HG03060 (cell line): ENCODE data around the gene FAM240A.

Experiments used
- ATAC-seq: cut with Tn5 transposase; IDR thresholded peaks from one replicate; pipeline ENCODE4 v1.9.1; 2021; ENCODE audit warnings: low read depth, moderate number of reproducible peaks; ENCODE audit not compliant: unreplicated experiment

FAM240A gene

GRCh38 chr3:46619845-46620778, 7.8 kb downstream of the FAM240A start:
- no peak for ATAC-seq

- ATAC-seq: no peak
These were observed 12.2 kb downstream of the FAM240A start for GRCh38 chr3:46624533-46624932.

- ATAC-seq: no peak
These were observed 12.7 kb downstream of the FAM240A start for GRCh38 chr3:46624975-46625490.

- no peak for ATAC-seq
These were observed 13.7 kb downstream of the FAM240A start for GRCh38 chr3:46626039-46626438.

- ATAC-seq: no peak
These were observed 14.8 kb downstream of the FAM240A start for GRCh38 chr3:46627078-46627477.

GRCh38 chr3:46628901-46629369, 16.6 kb downstream of the FAM240A start:
- no peak for ATAC-seq

- no peak for ATAC-seq
These were observed 17.5 kb downstream of the FAM240A start for GRCh38 chr3:46629551-46630517.

GRCh38 chr3:46632792-46633191, 20.5 kb downstream of the FAM240A start:
- no peak for ATAC-seq

- ATAC-seq: no peak
These were observed 22.5 kb downstream of the FAM240A start for GRCh38 chr3:46634856-46635255.

GRCh38 chr3:46639221-46639620, 26.9 kb downstream of the FAM240A start:
- ATAC-seq: no peak

- no peak for ATAC-seq
These were observed 28.6 kb downstream of the FAM240A start for GRCh38 chr3:46640927-46641326.

- no peak for ATAC-seq
These were observed 30.6 kb downstream of the FAM240A start for GRCh38 chr3:46642971-46643370.

GRCh38 chr3:46643701-46644100, 31.4 kb downstream of the FAM240A start:
- ATAC-seq: no peak

- ATAC-seq: no peak
These were observed 34.4 kb downstream of the FAM240A start for GRCh38 chr3:46646700-46647099.

GRCh38 chr3:46648096-46648495, 35.8 kb downstream of the FAM240A start:
- ATAC-seq: no peak

- ATAC-seq: no peak
These were observed 37.1 kb downstream of the FAM240A start for GRCh38 chr3:46649436-46649835.

GRCh38 chr3:46651084-46651483, 38.8 kb downstream of the FAM240A start:
- ATAC-seq: no peak

- ATAC-seq: no peak
These were observed 42.9 kb downstream of the FAM240A start for GRCh38 chr3:46655271-46655670.

GRCh38 chr3:46656778-46657556, 44.6 kb downstream of the FAM240A start:
- no peak for ATAC-seq

GRCh38 chr3:46659285-46659684, 47.0 kb downstream of the FAM240A start:
- no peak for ATAC-seq
